Progenitor cell of endocrine pancreas (in vitro differentiated cells): ENCODE data around the gene FGD4. TPM values are rescaled to one million over a fixed set of nuclear protein-coding genes. Genes with fewer than 3 reads are reported as not detected.
"Not testable (repeated sequence)": the region's sequence is repeated elsewhere in the genome, so short reads cannot be mapped to it uniquely, and the experiment has no call there.

Experiments used
- DNase-seq: peaks from one replicate; pipeline ENCODE4 v3.0.0; 2021; ENCODE audit warnings: low spot score; ENCODE audit not compliant: unreplicated experiment
- H3K27ac Mint-ChIP-seq: 2 replicates; pipeline ENCODE4 v1.8.0; 2021; ENCODE audit warnings: mild to moderate bottlenecking, moderate library complexity, mixed read lengths
- H3K27me3 Mint-ChIP-seq: 2 replicates; pipeline ENCODE4 v1.8.0; 2021; ENCODE audit warnings: mixed read lengths
- H3K36me3 Mint-ChIP-seq: 2 replicates; pipeline ENCODE4 v1.8.0; 2022; ENCODE audit warnings: mixed read lengths; ENCODE audit not compliant: insufficient read depth
- H3K4me1 Mint-ChIP-seq: 2 replicates; pipeline ENCODE4 v1.8.0; 2021; ENCODE audit warnings: low read depth, mixed read lengths
- H3K4me3 Mint-ChIP-seq: 2 replicates; pipeline ENCODE4 v1.8.0; 2021; ENCODE audit warnings: low read depth, mild to moderate bottlenecking, moderate library complexity, mixed read lengths
- H3K9me3 Mint-ChIP-seq: 2 replicates; pipeline ENCODE4 v1.8.0; 2021; ENCODE audit warnings: low read depth, mixed read lengths
- total RNA-seq: library from RNA; stranded (reverse); gene quantifications from 2 replicates; pipeline ENCODE4 v1.2.1, GENCODE V29; 2021
- TF ChIP-seq, protein P1 (sequence below): fragments of 200-600 bp; sonication (generic); IDR thresholded peaks from one replicate; pipeline ENCODE4 v1.5.0; 2021; ENCODE audit warnings: antibody characterized with exemption, mild to moderate bottlenecking; ENCODE audit not compliant: unreplicated experiment

The FGD4 gene
- total RNA-seq, 1 donor from 2014 or later, result 83.8 TPM

DNA sequence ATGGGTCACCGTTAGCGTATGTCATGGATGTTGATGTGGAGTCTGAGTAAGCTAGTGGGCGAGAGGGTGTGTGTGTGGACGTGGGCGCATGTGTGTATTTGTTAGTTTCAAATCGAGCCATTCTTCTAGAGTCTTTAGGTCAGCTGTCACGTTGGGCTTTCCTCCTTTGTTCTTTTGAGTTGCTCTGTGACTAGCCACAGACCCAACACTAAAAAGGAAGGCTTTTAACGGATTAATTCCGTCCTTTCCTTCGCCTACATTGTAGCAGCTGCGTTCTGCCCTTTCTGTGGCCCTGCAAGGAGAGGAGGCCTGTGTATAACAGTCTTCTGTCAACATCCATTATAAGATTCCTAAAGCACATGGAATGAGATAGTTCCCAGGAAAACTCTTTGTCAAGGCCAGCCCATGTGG is 162.6 kb downstream of the FGD4 start:
- H3K4me1 Mint-ChIP-seq, result peaks cover 31% of the 10 kb centered on the region
- H3K27ac Mint-ChIP-seq, result peak overlapping the region; percentile 90
- H3K27me3 Mint-ChIP-seq, result no peaks in the 10 kb centered on the region
- TF ChIP-seq, protein P1, sequence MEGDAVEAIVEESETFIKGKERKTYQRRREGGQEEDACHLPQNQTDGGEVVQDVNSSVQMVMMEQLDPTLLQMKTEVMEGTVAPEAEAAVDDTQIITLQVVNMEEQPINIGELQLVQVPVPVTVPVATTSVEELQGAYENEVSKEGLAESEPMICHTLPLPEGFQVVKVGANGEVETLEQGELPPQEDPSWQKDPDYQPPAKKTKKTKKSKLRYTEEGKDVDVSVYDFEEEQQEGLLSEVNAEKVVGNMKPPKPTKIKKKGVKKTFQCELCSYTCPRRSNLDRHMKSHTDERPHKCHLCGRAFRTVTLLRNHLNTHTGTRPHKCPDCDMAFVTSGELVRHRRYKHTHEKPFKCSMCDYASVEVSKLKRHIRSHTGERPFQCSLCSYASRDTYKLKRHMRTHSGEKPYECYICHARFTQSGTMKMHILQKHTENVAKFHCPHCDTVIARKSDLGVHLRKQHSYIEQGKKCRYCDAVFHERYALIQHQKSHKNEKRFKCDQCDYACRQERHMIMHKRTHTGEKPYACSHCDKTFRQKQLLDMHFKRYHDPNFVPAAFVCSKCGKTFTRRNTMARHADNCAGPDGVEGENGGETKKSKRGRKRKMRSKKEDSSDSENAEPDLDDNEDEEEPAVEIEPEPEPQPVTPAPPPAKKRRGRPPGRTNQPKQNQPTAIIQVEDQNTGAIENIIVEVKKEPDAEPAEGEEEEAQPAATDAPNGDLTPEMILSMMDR, result no peak
- H3K36me3 Mint-ChIP-seq, result peaks cover 23% of the 10 kb centered on the region
- no peaks in the 10 kb centered on the region for H3K9me3 Mint-ChIP-seq
- DNase-seq, result no peak
- H3K4me3 Mint-ChIP-seq, result peak overlapping the region; percentile 9

GRCh38 chr12:32562413-32562812 is 163.1 kb downstream of the FGD4 start:
- H3K9me3 Mint-ChIP-seq, H3K27me3 Mint-ChIP-seq, DNase-seq: not testable (repeated sequence)
- Mint-ChIP-seq H3K36me3 (peaks cover 23% of the 10 kb centered on the region), H3K4me3 (peak overlapping the region; percentile 9), H3K27ac (peak overlapping the region; percentile 90), H3K4me1 (peaks cover 35% of the 10 kb centered on the region)

GRCh38 chr12:32566663-32567295 is 167.4 kb downstream of the FGD4 start:
- TF ChIP-seq, protein P1, result no peak
- no peaks in the 10 kb centered on the region for H3K9me3 Mint-ChIP-seq
- H3K4me3 Mint-ChIP-seq, result no peak overlapping the region
- peaks cover 55% of the 10 kb centered on the region for H3K4me1 Mint-ChIP-seq
- no peak for DNase-seq
- H3K27me3 Mint-ChIP-seq, result no peaks in the 10 kb centered on the region
- peak overlapping the region; percentile 83 for H3K27ac Mint-ChIP-seq
- peaks cover 22% of the 10 kb centered on the region for H3K36me3 Mint-ChIP-seq

- no peaks in the 10 kb centered on the region for H3K27me3 Mint-ChIP-seq
- H3K4me3 Mint-ChIP-seq, result no peak overlapping the region
- H3K36me3 Mint-ChIP-seq, result peaks cover 18% of the 10 kb centered on the region
- H3K9me3 Mint-ChIP-seq, result no peaks in the 10 kb centered on the region
- DNase-seq, result no peak
- TF ChIP-seq, protein P1, result no peak
- peak overlapping the region; percentile 83 for H3K27ac Mint-ChIP-seq
- H3K4me1 Mint-ChIP-seq, result peaks cover 53% of the 10 kb centered on the region
Measured at GRCh38 chr12:32567296-32567674, 167.9 kb downstream of the FGD4 start.

DNA sequence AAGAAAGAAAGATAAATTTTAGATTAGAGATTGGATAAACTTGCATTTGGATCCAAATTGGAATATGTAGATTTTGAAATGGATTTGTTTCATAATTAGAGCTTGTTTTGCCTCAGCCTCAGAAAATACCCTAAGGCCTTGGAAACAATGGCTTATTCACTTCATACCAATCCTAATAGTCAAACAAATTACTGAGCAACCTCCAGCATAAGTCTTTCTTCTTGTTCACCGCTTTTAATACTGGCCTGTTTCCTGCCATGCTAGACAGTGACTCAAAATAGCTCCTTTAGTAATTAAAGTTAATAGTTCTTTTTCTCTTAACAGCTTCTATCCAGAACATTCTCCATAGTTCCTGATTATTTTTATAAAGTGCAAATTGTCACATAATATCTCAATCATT is 168.9 kb downstream of the FGD4 start:
- TF ChIP-seq, protein P1, result no peak
- DNase-seq, result no peak
- no peak overlapping the region for H3K27ac Mint-ChIP-seq
- peaks cover 52% of the 10 kb centered on the region for H3K4me1 Mint-ChIP-seq
- peaks cover under 1% of the 10 kb centered on the region for H3K9me3 Mint-ChIP-seq
- H3K27me3 Mint-ChIP-seq, result no peaks in the 10 kb centered on the region
- H3K36me3 Mint-ChIP-seq, result peaks cover 25% of the 10 kb centered on the region
- no peak overlapping the region for H3K4me3 Mint-ChIP-seq

- Mint-ChIP-seq H3K4me1 (peaks cover 49% of the 10 kb centered on the region), H3K27me3 (no peaks in the 10 kb centered on the region), H3K27ac (peak overlapping the region; percentile 14), H3K36me3 (peaks cover 27% of the 10 kb centered on the region), H3K9me3 (peaks cover 6% of the 10 kb centered on the region), H3K4me3 (no peak overlapping the region)
- DNase-seq, result no peak
- TF ChIP-seq, protein P1, result no peak
Measured at GRCh38 chr12:32569259-32569658, 169.9 kb downstream of the FGD4 start.
